Osteoblast (primary cell): ENCODE data around the gene PHACTR1. TPM values are rescaled to one million over a fixed set of nuclear protein-coding genes. Genes with fewer than 3 reads are reported as not detected.
"Not testable (repeated sequence)": the region's sequence is repeated elsewhere in the genome, so short reads cannot be mapped to it uniquely, and the experiment has no call there.

ENCODE experiments used
- DNase-seq: peaks from one replicate; pipeline ENCODE4 v3.0.0; 2011; ENCODE audit warnings: low spot score, mixed read lengths; ENCODE audit not compliant: insufficient read length; ENCODE audit errors: missing footprints
- H2AFZ ChIP-seq: 2 replicates; pipeline ENCODE4 v1.6.0; 2011; ENCODE audit warnings: mild to moderate bottlenecking, low read length
- H3K27ac ChIP-seq: 2 replicates; pipeline ENCODE4 v1.5.1; 2011; ENCODE audit warnings: mild to moderate bottlenecking, low read depth, low read length, moderate library complexity
- H3K27me3 ChIP-seq: 2 replicates; pipeline ENCODE4 v1.6.0; 2012; ENCODE audit warnings: mild to moderate bottlenecking, control low read depth, inconsistent platforms, low read length, moderate library complexity; ENCODE audit not compliant: insufficient read depth
- H3K36me3 ChIP-seq: 2 replicates; pipeline ENCODE4 v1.5.1; 2011; ENCODE audit warnings: mild to moderate bottlenecking, low read length, control low read depth, moderate library complexity; ENCODE audit not compliant: insufficient read depth
- H3K4me1 ChIP-seq: 2 replicates; pipeline ENCODE4 v1.5.1; 2011; ENCODE audit warnings: mild to moderate bottlenecking, low read length, control low read depth, moderate library complexity; ENCODE audit not compliant: insufficient read depth
- H3K4me2 ChIP-seq: 2 replicates; pipeline ENCODE4 v1.6.0; 2011; ENCODE audit warnings: mild to moderate bottlenecking, low read length; ENCODE audit not compliant: insufficient read depth
- H3K4me3 ChIP-seq: fragments of 200-600 bp; sonication (generic); 3 replicates; pipeline ENCODE4 v1.5.1; 2012; ENCODE audit warnings: mild to moderate bottlenecking, low read length, inconsistent platforms; ENCODE audit not compliant: insufficient read depth
- H3K79me2 ChIP-seq: 2 replicates; pipeline ENCODE4 v1.6.0; 2012; ENCODE audit warnings: mild to moderate bottlenecking, low read length, control low read depth, inconsistent platforms; ENCODE audit not compliant: insufficient read depth
- H3K9me3 ChIP-seq: 2 replicates; pipeline ENCODE4 v1.5.1; 2011; ENCODE audit warnings: low read depth, low read length, control low read depth
- H4K20me1 ChIP-seq: 2 replicates; pipeline ENCODE4 v1.6.0; 2012; ENCODE audit warnings: mild to moderate bottlenecking, low read length, control low read depth; ENCODE audit not compliant: insufficient read depth
- CTCF ChIP-seq: IDR thresholded peaks from 2 replicates; pipeline ENCODE4 v1.5.1; 2011; ENCODE audit warnings: mild to moderate bottlenecking, low read depth, low read length, moderate library complexity; ENCODE audit errors: extremely low read depth
- total RNA-seq: library from RNA; depleted of rRNA; stranded (reverse); fragments of >200 nt; gene quantifications from 2 replicates; pipeline ENCODE4 v1.2.3, GENCODE V29; 2012

PHACTR1 gene
- total RNA-seq, 1 donor, result 0.36 TPM

- no peak for DNase-seq
These were observed 8.7 kb downstream of the PHACTR1 start for GRCh38 chr6:12725263-12725662.

GRCh38 chr6:12729467-12729866, 12.9 kb downstream of the PHACTR1 start:
- Histone ChIP-seq H3K36me3 (no peaks in the 10 kb centered on the region), H3K79me2 (no peaks in the 10 kb centered on the region), H3K27me3 (no peaks in the 10 kb centered on the region), H3K27ac (no peak overlapping the region), H3K4me1 (no peaks in the 10 kb centered on the region), H2AFZ (no peak overlapping the region), H3K4me2 (no peak overlapping the region), H4K20me1 (no peaks in the 10 kb centered on the region), H3K9me3 (no peaks in the 10 kb centered on the region), H3K4me3 (no peak overlapping the region)
- TF ChIP-seq CTCF, result no peak
- DNase-seq, result no peak

More at GRCh38 chr6:12725263-12725662, 8.7 kb downstream of the PHACTR1 start:
- Histone ChIP-seq H3K4me2 (no peak overlapping the region), H4K20me1 (no peaks in the 10 kb centered on the region), H3K36me3 (no peaks in the 10 kb centered on the region), H2AFZ (no peak overlapping the region), H3K4me3 (no peak overlapping the region), H3K27me3 (no peaks in the 10 kb centered on the region), H3K9me3 (no peaks in the 10 kb centered on the region), H3K27ac (no peak overlapping the region), H3K79me2 (no peaks in the 10 kb centered on the region), H3K4me1 (no peaks in the 10 kb centered on the region)
- no peak for TF ChIP-seq CTCF

DNA sequence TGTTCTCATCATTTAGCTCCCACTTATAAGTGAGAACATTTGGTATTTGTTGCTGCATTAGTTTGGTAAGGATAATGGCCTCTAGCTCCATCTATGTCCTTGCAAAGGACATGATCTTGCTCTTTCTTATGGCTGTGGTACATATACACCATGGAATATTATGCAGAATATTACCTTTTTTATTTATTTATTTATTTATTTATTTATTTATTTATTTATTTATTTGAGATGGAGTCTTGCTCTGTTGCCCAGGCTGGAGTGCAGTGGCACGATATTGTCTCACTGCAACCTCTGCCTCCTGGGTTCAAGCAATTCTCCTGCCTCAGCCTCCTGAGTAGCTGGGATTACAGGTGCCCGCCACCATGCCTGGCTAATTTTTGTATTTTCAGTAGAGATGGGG, 14.2 kb downstream of the PHACTR1 start:
- H3K4me1 ChIP-seq, H3K9me3 ChIP-seq, H4K20me1 ChIP-seq, H3K4me3 ChIP-seq, H3K27ac ChIP-seq, H2AFZ ChIP-seq, H3K27me3 ChIP-seq, H3K79me2 ChIP-seq, H3K36me3 ChIP-seq, H3K4me2 ChIP-seq, DNase-seq: not testable (repeated sequence)

GRCh38 chr6:12733876-12734275, 17.3 kb downstream of the PHACTR1 start:
- H3K27me3 ChIP-seq, result no peaks in the 10 kb centered on the region
- no peaks in the 10 kb centered on the region for H3K4me1 ChIP-seq
- H3K4me3 ChIP-seq, result no peak overlapping the region
- no peak for TF ChIP-seq CTCF
- no peaks in the 10 kb centered on the region for H3K9me3 ChIP-seq
- H3K27ac ChIP-seq, result no peak overlapping the region
- H3K4me2 ChIP-seq, result no peak overlapping the region
- H4K20me1 ChIP-seq, result no peaks in the 10 kb centered on the region
- no peaks in the 10 kb centered on the region for H3K79me2 ChIP-seq
- H2AFZ ChIP-seq, result no peak overlapping the region
- no peaks in the 10 kb centered on the region for H3K36me3 ChIP-seq
- no peak for DNase-seq
